ENCODE data around the gene DHRS7. TPM values are rescaled to one million over a fixed set of nuclear protein-coding genes. Genes with fewer than 3 reads are reported as not detected.

DHRS7 gene
- total and polyA plus RNA-seq, 9 of the 15 experiments (the other 6 are each of a cell fraction or from before 2014, with no cell fraction given), result 10.2 to 20.1 (median 15.7) TPM

DNA sequence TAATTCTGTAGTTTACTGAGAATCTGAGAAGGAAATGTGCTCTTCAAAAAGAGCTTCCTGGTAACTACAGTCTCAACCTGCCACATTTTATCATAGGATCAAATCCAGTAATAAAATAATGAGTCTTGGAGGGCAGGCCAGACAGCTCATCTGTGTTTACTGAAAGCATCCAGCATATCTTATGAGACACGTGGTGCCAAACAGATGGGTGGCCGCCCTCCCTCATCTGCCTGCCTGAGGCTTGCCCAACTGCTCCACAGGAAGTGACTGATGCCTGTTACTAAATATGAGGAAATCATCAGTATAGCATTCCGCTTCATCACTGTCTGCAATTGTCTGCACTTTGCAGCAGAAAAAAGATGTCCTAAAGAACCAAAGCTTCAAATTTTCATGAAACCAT, 13.5 kb downstream of the DHRS7 start (continued):
- TF ChIP-seq CEBPG (CRISPR knock-in tag; IDR thresholded peaks at IDR 0.05) (no peak), CEBPG (tag; conservative IDR thresholded peaks at IDR 0.05 in 1 of 2, IDR thresholded peaks at IDR 0.05 in 1 of 2) (peak in 1 of 2 experiments; percentile 30; a peak in 1 of 4 replicates), MTA2 (IDR thresholded peaks at IDR 0.05; ENCODE audit: low read depth) (no peak), TAF9B (IDR thresholded peaks at IDR 0.05; ENCODE audit: partially characterized antibody) (no peak), ZNF589 (CRISPR knock-in tag; IDR thresholded peaks at IDR 0.05; ENCODE audit: low read depth) (no peak)

- Histone ChIP-seq H3K4me1 (replicated peaks in 1 of 2; ENCODE audit: control insufficient read depth in 2 of 2, insufficient read depth in 2 of 2, low read length in 2 of 2) (no peaks in the 10 kb centered on the region; a peak in 1 of 5 replicates), H3K27me3 (ENCODE audit: control insufficient read depth in 2 of 2, insufficient read depth in 2 of 2, low read length in 2 of 2) (no peaks in the 10 kb centered on the region), H3K36me3 (ENCODE audit: control insufficient read depth, insufficient read depth, low read length) (peaks cover 19% of the 10 kb centered on the region; the same call in 1 of the 3 replicates), H3K9me3 (replicated peaks; ENCODE audit: control insufficient read depth, insufficient read depth, low read depth, low read length) (no peaks in the 10 kb centered on the region), H3K27ac (ENCODE audit: extremely low read depth, low read depth, low read length) (no peak overlapping the region), H3K79me2 (ENCODE audit: control insufficient read depth, insufficient read depth, low read length) (no peaks in the 10 kb centered on the region), H3K4me3 (no peak overlapping the region), H2AFZ (ENCODE audit: low read depth, low read length) (no peak overlapping the region), H4K20me1 (replicated peaks; ENCODE audit: control insufficient read depth, insufficient read depth, low read length) (no peaks in the 10 kb centered on the region), H3K9me1 (ENCODE audit: control insufficient read depth, insufficient read depth, low read length) (no peaks in the 10 kb centered on the region), H3K9ac (ENCODE audit: insufficient read depth in 1 of 2, low read depth in 2 of 2, low read length in 2 of 2) (no peak overlapping the region), H3K4me2 (ENCODE audit: insufficient read depth, low read length) (no peak overlapping the region)
- ATAC-seq (no peak), DNase-seq (ENCODE audit: extremely low read depth in 1 of 4, low spot score in 3 of 4) (no peak), FAIRE-seq (peak; percentile 37)
- ChIA-PET POLR2A (interaction anchor here (1.1 kb wide), 1 partner anchor 9 kb away, joined by 3 read pairs; no protein-coding TSS in a partner anchor), CTCF (ENCODE audit: low intra/inter-chr PET ratio) (no interaction called here)
- in situ Hi-C loops (cut with MboI), result no loop called here
- BruUV-seq (replicated peaks), result no TSS peak
- WGBS (ENCODE audit: insufficient coverage, low coverage, missing lambda C conversion rate), result 86% methylated on average over 3 of the region's 3 CpGs
- intact Hi-C loops (cut with micrococcal nuclease), result no loop called here
- TF ChIP-seq CREBBP (IDR thresholded peaks at IDR 0.05; ENCODE audit: low read depth, low read length), result no peak
- no peak for TF ChIP-seq YBX1 (IDR thresholded peaks at IDR 0.05)
- TF ChIP-seq ZFX (CRISPR knock-in tag; IDR thresholded peaks at IDR 0.05), result no peak
- no peak for TF ChIP-seq HDAC1 (IDR thresholded peaks at IDR 0.05)
- no peak for TF ChIP-seq RFX5 (IDR thresholded peaks at IDR 0.05; ENCODE audit: low read depth, low read length)
- TF ChIP-seq, protein P1, sequence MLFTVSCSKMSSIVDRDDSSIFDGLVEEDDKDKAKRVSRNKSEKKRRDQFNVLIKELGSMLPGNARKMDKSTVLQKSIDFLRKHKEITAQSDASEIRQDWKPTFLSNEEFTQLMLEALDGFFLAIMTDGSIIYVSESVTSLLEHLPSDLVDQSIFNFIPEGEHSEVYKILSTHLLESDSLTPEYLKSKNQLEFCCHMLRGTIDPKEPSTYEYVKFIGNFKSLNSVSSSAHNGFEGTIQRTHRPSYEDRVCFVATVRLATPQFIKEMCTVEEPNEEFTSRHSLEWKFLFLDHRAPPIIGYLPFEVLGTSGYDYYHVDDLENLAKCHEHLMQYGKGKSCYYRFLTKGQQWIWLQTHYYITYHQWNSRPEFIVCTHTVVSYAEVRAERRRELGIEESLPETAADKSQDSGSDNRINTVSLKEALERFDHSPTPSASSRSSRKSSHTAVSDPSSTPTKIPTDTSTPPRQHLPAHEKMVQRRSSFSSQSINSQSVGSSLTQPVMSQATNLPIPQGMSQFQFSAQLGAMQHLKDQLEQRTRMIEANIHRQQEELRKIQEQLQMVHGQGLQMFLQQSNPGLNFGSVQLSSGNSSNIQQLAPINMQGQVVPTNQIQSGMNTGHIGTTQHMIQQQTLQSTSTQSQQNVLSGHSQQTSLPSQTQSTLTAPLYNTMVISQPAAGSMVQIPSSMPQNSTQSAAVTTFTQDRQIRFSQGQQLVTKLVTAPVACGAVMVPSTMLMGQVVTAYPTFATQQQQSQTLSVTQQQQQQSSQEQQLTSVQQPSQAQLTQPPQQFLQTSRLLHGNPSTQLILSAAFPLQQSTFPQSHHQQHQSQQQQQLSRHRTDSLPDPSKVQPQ (CRISPR knock-in tag; IDR thresholded peaks at IDR 0.05; ENCODE audit: borderline replicate concordance), result no peak
- TF ChIP-seq IFI16 (CRISPR knock-in tag; IDR thresholded peaks at IDR 0.05), result no peak
- no peak for TF ChIP-seq SRSF7 (optimal IDR thresholded peaks at IDR 0.05; ENCODE audit: low read depth, low read length)
- TF ChIP-seq, protein P2, sequence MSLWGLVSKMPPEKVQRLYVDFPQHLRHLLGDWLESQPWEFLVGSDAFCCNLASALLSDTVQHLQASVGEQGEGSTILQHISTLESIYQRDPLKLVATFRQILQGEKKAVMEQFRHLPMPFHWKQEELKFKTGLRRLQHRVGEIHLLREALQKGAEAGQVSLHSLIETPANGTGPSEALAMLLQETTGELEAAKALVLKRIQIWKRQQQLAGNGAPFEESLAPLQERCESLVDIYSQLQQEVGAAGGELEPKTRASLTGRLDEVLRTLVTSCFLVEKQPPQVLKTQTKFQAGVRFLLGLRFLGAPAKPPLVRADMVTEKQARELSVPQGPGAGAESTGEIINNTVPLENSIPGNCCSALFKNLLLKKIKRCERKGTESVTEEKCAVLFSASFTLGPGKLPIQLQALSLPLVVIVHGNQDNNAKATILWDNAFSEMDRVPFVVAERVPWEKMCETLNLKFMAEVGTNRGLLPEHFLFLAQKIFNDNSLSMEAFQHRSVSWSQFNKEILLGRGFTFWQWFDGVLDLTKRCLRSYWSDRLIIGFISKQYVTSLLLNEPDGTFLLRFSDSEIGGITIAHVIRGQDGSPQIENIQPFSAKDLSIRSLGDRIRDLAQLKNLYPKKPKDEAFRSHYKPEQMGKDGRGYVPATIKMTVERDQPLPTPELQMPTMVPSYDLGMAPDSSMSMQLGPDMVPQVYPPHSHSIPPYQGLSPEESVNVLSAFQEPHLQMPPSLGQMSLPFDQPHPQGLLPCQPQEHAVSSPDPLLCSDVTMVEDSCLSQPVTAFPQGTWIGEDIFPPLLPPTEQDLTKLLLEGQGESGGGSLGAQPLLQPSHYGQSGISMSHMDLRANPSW (CRISPR knock-in tag; IDR thresholded peaks at IDR 0.05), result no peak
- TF ChIP-seq SNRNP70 (optimal IDR thresholded peaks at IDR 0.05; ENCODE audit: low read depth, low read length), result no peak
- TF ChIP-seq GABPA (tag; conservative IDR thresholded peaks at IDR 0.05; ENCODE audit: low read depth), result no peak
- no peak for TF ChIP-seq TAF1 (IDR thresholded peaks at IDR 0.05; ENCODE audit: control insufficient read depth, extremely low read depth, insufficient read depth, low read length, severe bottlenecking)
- no peak for TF ChIP-seq ZNF707 (CRISPR knock-in tag; conservative IDR thresholded peaks at IDR 0.05)
- no peak for TF ChIP-seq ZNF316 (IDR thresholded peaks at IDR 0.05)
Measured at GRCh38 chr14:60134702-60135101, 30.5 kb downstream of the DHRS7 start.
